K562 (cell line): ENCODE measurements around the gene PNKD. TPM values are rescaled to one million over a fixed set of nuclear protein-coding genes. Genes with fewer than 3 reads are reported as not detected.

Experiments used
- ATF1 ChIP-seq, 2 experiments: fragments of 450-650 bp in 1 of 2; IDR thresholded peaks; 2 replicates each; pipeline ENCODE4 v1.6.1; 2016; ENCODE audit warnings: missing compliant biosample characterization in 1 of 2, missing genetic modification characterization in 1 of 2
- CHD1 ChIP-seq: fragments of 200-600 bp; sonication (generic); IDR thresholded peaks from one replicate; pipeline ENCODE4 v1.6.1; 2012; ENCODE audit warnings: mild to moderate bottlenecking, moderate library complexity, low read length, inconsistent platforms
- GTF2E2 ChIP-seq: fragments of 200-800 bp; sonication (Bioruptor generic); IDR thresholded peaks from 2 replicates; pipeline ENCODE4 v1.6.1; 2016; ENCODE audit warnings: missing genetic modification characterization, missing compliant biosample characterization
- HNRNPUL1 ChIP-seq: fragments of 200-400 bp; formaldehyde crosslinking; IDR thresholded peaks from 2 replicates; pipeline ENCODE4 v1.6.1; 2017; ENCODE audit warnings: low read length
- KAT8 ChIP-seq: fragments of 450-650 bp; IDR thresholded peaks from 2 replicates; pipeline ENCODE4 v1.6.1; 2016; ENCODE audit warnings: low read depth, mild to moderate bottlenecking
- MXI1 ChIP-seq: IDR thresholded peaks from 2 replicates; pipeline ENCODE4 v1.6.1; 2011; ENCODE audit warnings: low read depth, mild to moderate bottlenecking, improper control_type of control experiment, low read length
- SOX6 ChIP-seq: fragments of 450-650 bp; IDR thresholded peaks from 2 replicates; pipeline ENCODE4 v1.6.1; 2014; ENCODE audit warnings: mild to moderate bottlenecking
- TBP ChIP-seq: optimal IDR thresholded peaks from 2 replicates; pipeline ENCODE3; 2011; ENCODE audit warnings: low read depth, low read length, improper control_type of control experiment
- ZNF444 ChIP-seq: fragments of 250-450 bp; sonication (Bioruptor Pico); IDR thresholded peaks from 2 replicates; pipeline ENCODE4 v1.4.0; 2020; ENCODE audit warnings: mild to moderate bottlenecking, moderate library complexity
- polyA plus RNA-seq, 8 experiments: library from polyadenylated mRNA; depleted of rRNA in 4 of 8; stranded (reverse) in 5 of 8; unstranded in 3 of 8; fragments of >200 nt; fragmentation: Nextera tagmentation in 2 of 8; fragmentation: Illumina TruSeq in 1 of 8; extraction: Ambion mirVana in 2 of 8; extraction: Trizol in 1 of 8; gene quantifications; 2 replicates each; pipeline versions ENCODE4 v1.2.1 to v1.2.3, GENCODE V29; 2011 to 2014; ENCODE audit warnings: inconsistent platforms in 1 of 8, missing spikeins in 1 of 8
- total RNA-seq, 7 experiments: library from RNA; depleted of rRNA in 6 of 7; stranded (reverse); fragments of >200 nt in 6 of 7; fragmentation: Illumina TruSeq in 2 of 7; extraction: Trizol in 2 of 7; gene quantifications; 2 replicates each; pipeline versions ENCODE4 v1.2.1 to v1.2.3, GENCODE V29; 2011 to 2021; ENCODE audit warnings: low replicate concordance in 1 of 7
- TF ChIP-seq, protein P1 (sequence below): sonication (generic); formaldehyde crosslinking; IDR thresholded peaks from 2 replicates; pipeline ENCODE4 v1.8.0; 2023; ENCODE audit warnings: mild to moderate bottlenecking, missing genetic modification reagents
- TF ChIP-seq, protein P2 (sequence below), 2 experiments: IDR thresholded peaks; 2 replicates each; pipeline ENCODE4 v1.6.1; 2012; ENCODE audit warnings: improper control_type of control experiment in 2 of 2, low read depth in 2 of 2, low read length in 2 of 2, borderline replicate concordance in 1 of 2
- TF ChIP-seq, protein P3 (sequence below): fragments of 450-650 bp; IDR thresholded peaks from 2 replicates; pipeline ENCODE4 v1.6.1; 2014; ENCODE audit warnings: low read depth, mild to moderate bottlenecking, moderate library complexity, borderline replicate concordance
- TF ChIP-seq, protein P4 (sequence below): fragments of 250-450 bp; sonication (Bioruptor Pico); IDR thresholded peaks from 2 replicates; pipeline ENCODE4 v1.8.0; 2022; ENCODE audit warnings: inconsistent platforms
- TF ChIP-seq, protein P5 (sequence below): fragments of 450-650 bp; IDR thresholded peaks from 2 replicates; pipeline ENCODE4 v1.6.1; 2016; ENCODE audit warnings: mild to moderate bottlenecking

PNKD gene
- total and polyA plus RNA-seq, 9 of the 15 experiments (the other 6 are each of a cell fraction or from before 2014, with no cell fraction given), result 26.0 to 105 (median 60.1) TPM

DNA sequence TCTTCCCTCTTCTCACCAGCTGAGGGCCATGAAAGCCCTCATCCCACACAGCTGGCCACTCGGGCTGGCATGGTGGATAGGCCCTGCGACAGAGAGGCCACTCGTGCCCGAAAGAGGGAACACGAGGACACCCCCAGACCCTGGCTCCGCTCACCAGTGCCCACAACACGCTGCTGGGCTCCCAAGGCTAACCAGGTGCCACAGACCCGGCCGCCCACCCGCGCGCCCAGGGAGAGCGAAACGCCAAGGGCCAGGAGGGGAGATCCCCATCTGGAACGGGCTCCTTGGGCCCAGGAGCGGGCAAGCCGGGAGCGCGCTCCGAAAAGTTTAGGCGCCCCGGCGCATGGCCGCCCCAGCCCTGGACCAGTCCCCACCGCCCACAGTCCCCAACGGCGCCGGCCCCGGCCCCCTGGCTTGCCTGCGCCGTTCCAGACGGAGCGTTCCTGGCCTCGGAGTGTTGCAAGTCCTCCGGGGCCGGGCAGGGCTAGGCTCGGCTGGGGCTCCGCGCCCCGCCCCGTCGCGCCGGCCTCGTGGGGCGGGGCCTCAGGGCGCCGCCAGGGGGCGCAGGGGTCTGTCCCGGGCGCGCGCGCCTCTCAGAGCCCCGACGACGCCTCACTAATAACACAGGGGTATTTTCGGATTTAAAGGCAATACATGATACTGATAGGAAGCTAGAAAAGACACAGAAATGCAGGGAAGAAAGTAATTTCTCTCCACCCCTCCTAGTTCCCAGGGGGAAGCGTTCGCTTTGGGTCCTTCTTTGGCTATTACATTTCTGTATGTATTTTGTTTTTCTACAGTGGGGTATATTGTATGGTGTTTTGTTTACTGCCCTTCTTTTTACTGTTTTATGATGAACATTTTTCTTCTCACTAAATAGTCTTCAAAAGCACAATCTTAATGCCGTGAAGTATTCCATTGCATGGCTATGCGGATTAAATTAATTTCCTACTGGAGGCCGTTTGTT lies 22.0 kb downstream of the PNKD start, which contains the start of gene TMBIM1 (continued):
- TF ChIP-seq, protein P1, sequence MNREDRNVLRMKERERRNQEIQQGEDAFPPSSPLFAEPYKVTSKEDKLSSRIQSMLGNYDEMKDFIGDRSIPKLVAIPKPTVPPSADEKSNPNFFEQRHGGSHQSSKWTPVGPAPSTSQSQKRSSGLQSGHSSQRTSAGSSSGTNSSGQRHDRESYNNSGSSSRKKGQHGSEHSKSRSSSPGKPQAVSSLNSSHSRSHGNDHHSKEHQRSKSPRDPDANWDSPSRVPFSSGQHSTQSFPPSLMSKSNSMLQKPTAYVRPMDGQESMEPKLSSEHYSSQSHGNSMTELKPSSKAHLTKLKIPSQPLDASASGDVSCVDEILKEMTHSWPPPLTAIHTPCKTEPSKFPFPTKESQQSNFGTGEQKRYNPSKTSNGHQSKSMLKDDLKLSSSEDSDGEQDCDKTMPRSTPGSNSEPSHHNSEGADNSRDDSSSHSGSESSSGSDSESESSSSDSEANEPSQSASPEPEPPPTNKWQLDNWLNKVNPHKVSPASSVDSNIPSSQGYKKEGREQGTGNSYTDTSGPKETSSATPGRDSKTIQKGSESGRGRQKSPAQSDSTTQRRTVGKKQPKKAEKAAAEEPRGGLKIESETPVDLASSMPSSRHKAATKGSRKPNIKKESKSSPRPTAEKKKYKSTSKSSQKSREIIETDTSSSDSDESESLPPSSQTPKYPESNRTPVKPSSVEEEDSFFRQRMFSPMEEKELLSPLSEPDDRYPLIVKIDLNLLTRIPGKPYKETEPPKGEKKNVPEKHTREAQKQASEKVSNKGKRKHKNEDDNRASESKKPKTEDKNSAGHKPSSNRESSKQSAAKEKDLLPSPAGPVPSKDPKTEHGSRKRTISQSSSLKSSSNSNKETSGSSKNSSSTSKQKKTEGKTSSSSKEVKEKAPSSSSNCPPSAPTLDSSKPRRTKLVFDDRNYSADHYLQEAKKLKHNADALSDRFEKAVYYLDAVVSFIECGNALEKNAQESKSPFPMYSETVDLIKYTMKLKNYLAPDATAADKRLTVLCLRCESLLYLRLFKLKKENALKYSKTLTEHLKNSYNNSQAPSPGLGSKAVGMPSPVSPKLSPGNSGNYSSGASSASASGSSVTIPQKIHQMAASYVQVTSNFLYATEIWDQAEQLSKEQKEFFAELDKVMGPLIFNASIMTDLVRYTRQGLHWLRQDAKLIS (CRISPR knock-in tag), result 0 out of 2 replicates have a peak, but pooled peaks have one; percentile 13
- TF ChIP-seq CHD1 (peak; percentile 15), SOX6 (0 out of 2 replicates have a peak, but pooled peaks have one; percentile 43), GTF2E2 (tag) (no peak), ZNF444 (CRISPR knock-in tag) (no peak), ATF1 (CRISPR knock-in tag; IDR thresholded peaks at IDR 0.05) (no peak), ATF1 (tag; IDR thresholded peaks at IDR 0.05) (no peak), KAT8 (no peak), TBP (peak; percentile 64), MXI1 (no peak), HNRNPUL1 (no peak)
- TF ChIP-seq, protein P2, sequence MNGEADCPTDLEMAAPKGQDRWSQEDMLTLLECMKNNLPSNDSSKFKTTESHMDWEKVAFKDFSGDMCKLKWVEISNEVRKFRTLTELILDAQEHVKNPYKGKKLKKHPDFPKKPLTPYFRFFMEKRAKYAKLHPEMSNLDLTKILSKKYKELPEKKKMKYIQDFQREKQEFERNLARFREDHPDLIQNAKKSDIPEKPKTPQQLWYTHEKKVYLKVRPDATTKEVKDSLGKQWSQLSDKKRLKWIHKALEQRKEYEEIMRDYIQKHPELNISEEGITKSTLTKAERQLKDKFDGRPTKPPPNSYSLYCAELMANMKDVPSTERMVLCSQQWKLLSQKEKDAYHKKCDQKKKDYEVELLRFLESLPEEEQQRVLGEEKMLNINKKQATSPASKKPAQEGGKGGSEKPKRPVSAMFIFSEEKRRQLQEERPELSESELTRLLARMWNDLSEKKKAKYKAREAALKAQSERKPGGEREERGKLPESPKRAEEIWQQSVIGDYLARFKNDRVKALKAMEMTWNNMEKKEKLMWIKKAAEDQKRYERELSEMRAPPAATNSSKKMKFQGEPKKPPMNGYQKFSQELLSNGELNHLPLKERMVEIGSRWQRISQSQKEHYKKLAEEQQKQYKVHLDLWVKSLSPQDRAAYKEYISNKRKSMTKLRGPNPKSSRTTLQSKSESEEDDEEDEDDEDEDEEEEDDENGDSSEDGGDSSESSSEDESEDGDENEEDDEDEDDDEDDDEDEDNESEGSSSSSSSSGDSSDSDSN (IDR thresholded peaks at IDR 0.05; ENCODE audit: borderline replicate concordance in 1 of 2, low read depth in 2 of 2, low read length in 2 of 2), result peak in 1 of 2 experiments; percentile 79; a peak in 2 of 4 replicates
- TF ChIP-seq, protein P3, sequence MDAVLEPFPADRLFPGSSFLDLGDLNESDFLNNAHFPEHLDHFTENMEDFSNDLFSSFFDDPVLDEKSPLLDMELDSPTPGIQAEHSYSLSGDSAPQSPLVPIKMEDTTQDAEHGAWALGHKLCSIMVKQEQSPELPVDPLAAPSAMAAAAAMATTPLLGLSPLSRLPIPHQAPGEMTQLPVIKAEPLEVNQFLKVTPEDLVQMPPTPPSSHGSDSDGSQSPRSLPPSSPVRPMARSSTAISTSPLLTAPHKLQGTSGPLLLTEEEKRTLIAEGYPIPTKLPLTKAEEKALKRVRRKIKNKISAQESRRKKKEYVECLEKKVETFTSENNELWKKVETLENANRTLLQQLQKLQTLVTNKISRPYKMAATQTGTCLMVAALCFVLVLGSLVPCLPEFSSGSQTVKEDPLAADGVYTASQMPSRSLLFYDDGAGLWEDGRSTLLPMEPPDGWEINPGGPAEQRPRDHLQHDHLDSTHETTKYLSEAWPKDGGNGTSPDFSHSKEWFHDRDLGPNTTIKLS, result no peak
- TF ChIP-seq, protein P4, sequence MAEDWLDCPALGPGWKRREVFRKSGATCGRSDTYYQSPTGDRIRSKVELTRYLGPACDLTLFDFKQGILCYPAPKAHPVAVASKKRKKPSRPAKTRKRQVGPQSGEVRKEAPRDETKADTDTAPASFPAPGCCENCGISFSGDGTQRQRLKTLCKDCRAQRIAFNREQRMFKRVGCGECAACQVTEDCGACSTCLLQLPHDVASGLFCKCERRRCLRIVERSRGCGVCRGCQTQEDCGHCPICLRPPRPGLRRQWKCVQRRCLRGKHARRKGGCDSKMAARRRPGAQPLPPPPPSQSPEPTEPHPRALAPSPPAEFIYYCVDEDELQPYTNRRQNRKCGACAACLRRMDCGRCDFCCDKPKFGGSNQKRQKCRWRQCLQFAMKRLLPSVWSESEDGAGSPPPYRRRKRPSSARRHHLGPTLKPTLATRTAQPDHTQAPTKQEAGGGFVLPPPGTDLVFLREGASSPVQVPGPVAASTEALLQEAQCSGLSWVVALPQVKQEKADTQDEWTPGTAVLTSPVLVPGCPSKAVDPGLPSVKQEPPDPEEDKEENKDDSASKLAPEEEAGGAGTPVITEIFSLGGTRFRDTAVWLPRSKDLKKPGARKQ, result no peak
- TF ChIP-seq, protein P5, sequence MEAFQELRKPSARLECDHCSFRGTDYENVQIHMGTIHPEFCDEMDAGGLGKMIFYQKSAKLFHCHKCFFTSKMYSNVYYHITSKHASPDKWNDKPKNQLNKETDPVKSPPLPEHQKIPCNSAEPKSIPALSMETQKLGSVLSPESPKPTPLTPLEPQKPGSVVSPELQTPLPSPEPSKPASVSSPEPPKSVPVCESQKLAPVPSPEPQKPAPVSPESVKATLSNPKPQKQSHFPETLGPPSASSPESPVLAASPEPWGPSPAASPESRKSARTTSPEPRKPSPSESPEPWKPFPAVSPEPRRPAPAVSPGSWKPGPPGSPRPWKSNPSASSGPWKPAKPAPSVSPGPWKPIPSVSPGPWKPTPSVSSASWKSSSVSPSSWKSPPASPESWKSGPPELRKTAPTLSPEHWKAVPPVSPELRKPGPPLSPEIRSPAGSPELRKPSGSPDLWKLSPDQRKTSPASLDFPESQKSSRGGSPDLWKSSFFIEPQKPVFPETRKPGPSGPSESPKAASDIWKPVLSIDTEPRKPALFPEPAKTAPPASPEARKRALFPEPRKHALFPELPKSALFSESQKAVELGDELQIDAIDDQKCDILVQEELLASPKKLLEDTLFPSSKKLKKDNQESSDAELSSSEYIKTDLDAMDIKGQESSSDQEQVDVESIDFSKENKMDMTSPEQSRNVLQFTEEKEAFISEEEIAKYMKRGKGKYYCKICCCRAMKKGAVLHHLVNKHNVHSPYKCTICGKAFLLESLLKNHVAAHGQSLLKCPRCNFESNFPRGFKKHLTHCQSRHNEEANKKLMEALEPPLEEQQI, result no peak
